Prostate gland (tissue), 2 donors: ENCODE data around the gene ARHGAP25. TPM values are rescaled to one million over a fixed set of nuclear protein-coding genes. Genes with fewer than 3 reads are reported as not detected.

ENCODE experiments used
- DNase-seq: peaks from one replicate; pipeline ENCODE4 v3.0.0-alpha.2; 2019; ENCODE audit warnings: low spot score
- H3K27ac ChIP-seq, 2 donors: fragments of 200-600 bp; sonication (generic); 2 replicates each; pipeline ENCODE4 v1.5.1; 2017 to 2019
- H3K27me3 ChIP-seq: fragments of 200-600 bp; sonication (generic); replicated peaks from 2 replicates; pipeline ENCODE4 v1.5.1; 2019; ENCODE audit not compliant: insufficient read depth
- H3K36me3 ChIP-seq, 2 donors: fragments of 200-600 bp; sonication (generic); 1 replicate in 1 of 2; 2 replicates in 1 of 2; pipeline versions ENCODE4 v1.5.1 to v1.8.1; 2017 to 2019
- H3K4me1 ChIP-seq: fragments of 200-600 bp; sonication (generic); replicated peaks from 2 replicates; pipeline ENCODE4 v1.5.1; 2019
- H3K4me3 ChIP-seq, 2 donors: fragments of 200-600 bp; sonication (generic); 2 replicates each; pipeline ENCODE4 v1.5.1; 2017 to 2019
- H3K9me3 ChIP-seq: fragments of 200-600 bp; sonication (generic); 2 replicates; pipeline ENCODE4 v1.5.1; 2017
- CTCF ChIP-seq, 4 experiments: fragments of 200-600 bp in 2 of 4; fragments of 450-650 bp in 2 of 4; sonication (generic) in 2 of 4; IDR thresholded peaks; 1 replicate in 3 of 4; 2 replicates in 1 of 4; pipeline ENCODE4 v1.5.1; 2016 to 2019; ENCODE audit warnings: antibody characterized with exemption in 4 of 4, mild to moderate bottlenecking in 2 of 4, moderate library complexity in 2 of 4
- POLR2A ChIP-seq: fragments of 450-650 bp; IDR thresholded peaks from one replicate; pipeline ENCODE4 v1.6.1; 2016; ENCODE audit warnings: antibody characterized with exemption, mild to moderate bottlenecking
- POLR2AphosphoS5 ChIP-seq: sonication (generic); formaldehyde crosslinking; IDR thresholded peaks from one replicate; pipeline ENCODE4 v1.6.1; 2017; ENCODE audit warnings: antibody characterized with exemption
- WGBS: methylation state at CpG from one replicate; pipeline ENCODE4 v1.1.5; 2018; 5-methylcytosine and 5-hydroxymethylcytosine counted together
- intact Hi-C: fragments of 100-400 bp; cut with DNase I; formaldehyde crosslinking; loops from one replicate; pipeline ENCODE4 v1.14.2; 2022
- total RNA-seq, 2 donors: library from RNA; depleted of rRNA; stranded (reverse); fragments of >200 nt; gene quantifications; one replicate each; pipeline ENCODE4 v1.1.0, GENCODE V29; 2016

The ARHGAP25 gene
- total RNA-seq = 1 to 10 TPM; 5.0 to 6.2 TPM

- Histone ChIP-seq H3K4me3 (no peak within 1 kb of the TSS), H3K9me3 (no peaks in the 10 kb centered on the region), H3K36me3 (no peaks in the 10 kb centered on the region), H3K27me3 (no peaks in the 10 kb centered on the region), H3K4me1 (no peaks in the 10 kb centered on the region), H3K27ac (no peak within 1 kb of the TSS)
- TF ChIP-seq POLR2AphosphoS5 (no peak), POLR2A (no peak), CTCF (IDR thresholded peaks at IDR 0.05) (no peak)
- intact Hi-C loops = no loop called here
- no peak for DNase-seq
- 79% methylated on average over 12 of the region's 12 CpGs for WGBS
Measured at GRCh38 chr2:68734688-68735525, at the start of gene ARHGAP25. Gene ARHGAP25, plus strand, starts transcription at chr2:68734811. Its CDS starts 389 bp downstream, at chr2:68735200.

- WGBS = 80% methylated on average over 5 of the region's 5 CpGs
- no peaks in the 10 kb centered on the region for H3K4me1 ChIP-seq
- H3K4me3 ChIP-seq = no peak overlapping the region
- H3K9me3 ChIP-seq = no peaks in the 10 kb centered on the region
- H3K36me3 ChIP-seq = no peaks in the 10 kb centered on the region
- no peak overlapping the region for H3K27ac ChIP-seq
- TF ChIP-seq POLR2AphosphoS5 (no peak), POLR2A (no peak), CTCF (IDR thresholded peaks at IDR 0.05) (no peak)
- no peaks in the 10 kb centered on the region for H3K27me3 ChIP-seq
- no peak for DNase-seq
- intact Hi-C loops = no loop called here
Measured at GRCh38 chr2:68686178-68686577, 48.4 kb upstream of the ARHGAP25 start.

GRCh38 chr2:68687018-68687417 is 47.6 kb upstream of the ARHGAP25 start:
- DNase-seq = no peak
- TF ChIP-seq POLR2A (no peak), POLR2AphosphoS5 (no peak), CTCF (IDR thresholded peaks at IDR 0.05) (no peak)
- Histone ChIP-seq H3K9me3 (no peaks in the 10 kb centered on the region), H3K4me1 (no peaks in the 10 kb centered on the region), H3K4me3 (no peak overlapping the region), H3K27me3 (no peaks in the 10 kb centered on the region), H3K27ac (no peak overlapping the region), H3K36me3 (no peaks in the 10 kb centered on the region)
- intact Hi-C loops = no loop called here
- 96% methylated on average over 1 of the region's 1 CpG for WGBS

- Histone ChIP-seq H3K4me1 (no peaks in the 10 kb centered on the region), H3K9me3 (no peaks in the 10 kb centered on the region), H3K27me3 (no peaks in the 10 kb centered on the region), H3K27ac (no peak overlapping the region), H3K4me3 (no peak overlapping the region), H3K36me3 (no peaks in the 10 kb centered on the region)
- TF ChIP-seq POLR2A (no peak), POLR2AphosphoS5 (no peak), CTCF (IDR thresholded peaks at IDR 0.05) (no peak)
- WGBS = 74% methylated on average over 7 of the region's 7 CpGs
- no peak for DNase-seq
- intact Hi-C loops = no loop called here
Measured at GRCh38 chr2:68689553-68690537, 44.8 kb upstream of the ARHGAP25 start.
